HG03095 (cell line): ENCODE data around the gene CFHR2.
"Not testable (repeated sequence)": the region's sequence is repeated elsewhere in the genome, so short reads cannot be mapped to it uniquely, and the experiment has no call there.

Source experiments
- ATAC-seq: cut with Tn5 transposase; IDR thresholded peaks from one replicate; pipeline ENCODE4 v1.9.1; 2021; ENCODE audit warnings: moderate library complexity; ENCODE audit not compliant: unreplicated experiment

Gene CFHR2

DNA sequence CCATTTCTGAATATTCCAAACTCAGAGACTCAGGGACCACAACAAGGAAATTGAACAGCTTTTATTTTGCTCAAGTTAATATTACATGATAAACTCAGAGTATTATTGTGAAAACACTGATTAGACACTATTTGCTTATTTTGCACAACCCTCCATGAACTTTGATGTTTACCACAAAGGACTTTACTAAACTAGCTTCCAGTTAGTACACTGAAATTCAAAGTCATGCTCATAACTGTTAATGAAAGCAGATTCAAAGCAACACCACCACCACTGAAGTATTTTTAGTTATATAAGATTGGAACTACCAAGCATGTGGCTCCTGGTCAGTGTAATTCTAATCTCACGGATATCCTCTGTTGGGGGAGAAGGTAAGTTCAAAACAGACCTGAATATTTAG lies at the start of gene CFHR2:
Gene CFHR2, plus strand, starts transcription at position 171 of the 400 bp plus-strand sequence. Its CDS starts 143 bp downstream, at position 314.
- not testable (repeated sequence) for ATAC-seq

- no peak for ATAC-seq
Observed at GRCh38 chr1:196896355-196896754, 47.2 kb upstream of the CFHR2 start.

GRCh38 chr1:196897158-196897828 lies 46.2 kb upstream of the CFHR2 start:
- no peak for ATAC-seq

DNA sequence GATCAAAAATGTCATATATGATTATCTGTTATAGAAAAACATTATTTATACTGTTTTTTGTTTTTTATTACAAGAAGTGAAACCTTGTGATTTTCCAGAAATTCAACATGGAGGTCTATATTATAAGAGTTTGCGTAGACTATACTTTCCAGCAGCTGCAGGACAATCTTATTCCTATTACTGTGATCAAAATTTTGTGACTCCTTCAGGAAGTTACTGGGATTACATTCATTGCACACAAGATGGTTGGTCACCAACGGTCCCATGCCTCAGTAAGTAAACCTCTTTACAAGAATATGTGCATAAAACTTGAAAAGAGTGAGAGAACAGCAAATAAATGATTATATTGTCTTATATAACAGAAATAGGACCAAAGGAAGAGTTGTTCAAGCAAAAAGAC lies 41.2 kb upstream of the CFHR2 start:
- no peak for ATAC-seq

DNA sequence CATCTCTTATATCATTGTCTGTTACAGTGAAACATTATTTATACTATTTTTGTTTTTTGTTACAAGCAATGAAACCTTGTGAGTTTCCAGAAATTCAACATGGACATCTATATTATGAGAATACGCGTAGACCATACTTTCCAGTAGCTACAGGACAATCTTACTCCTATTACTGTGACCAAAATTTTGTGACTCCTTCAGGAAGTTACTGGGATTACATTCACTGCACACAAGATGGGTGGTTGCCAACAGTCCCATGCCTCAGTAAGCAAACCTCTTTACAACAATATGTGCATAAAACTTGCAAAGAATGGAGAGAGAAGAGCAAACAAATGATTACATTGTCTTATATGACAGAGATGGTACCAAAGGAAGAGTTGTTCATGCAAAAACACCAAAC lies 33.3 kb upstream of the CFHR2 start:
- ATAC-seq: no peak

DNA sequence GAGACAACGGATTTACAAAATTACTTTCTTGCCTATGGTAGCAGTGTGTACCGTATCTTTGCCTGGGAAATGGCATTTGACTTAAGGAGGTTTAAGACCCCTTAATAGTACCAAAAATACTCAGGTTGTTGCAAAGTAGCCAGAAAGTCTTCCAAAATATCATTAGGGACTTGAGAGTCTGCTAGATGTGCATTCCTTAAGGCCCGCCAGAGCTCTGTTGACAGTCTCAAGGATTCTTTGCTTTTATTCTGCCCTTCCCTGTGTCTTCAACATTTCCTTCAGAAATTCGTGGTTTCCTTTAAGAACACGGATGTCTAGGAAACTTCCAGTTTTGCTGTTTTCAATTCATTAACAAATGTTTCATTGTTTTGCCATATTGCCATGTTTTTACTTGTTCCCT lies 31.3 kb upstream of the CFHR2 start:
- not testable (repeated sequence) for ATAC-seq

DNA sequence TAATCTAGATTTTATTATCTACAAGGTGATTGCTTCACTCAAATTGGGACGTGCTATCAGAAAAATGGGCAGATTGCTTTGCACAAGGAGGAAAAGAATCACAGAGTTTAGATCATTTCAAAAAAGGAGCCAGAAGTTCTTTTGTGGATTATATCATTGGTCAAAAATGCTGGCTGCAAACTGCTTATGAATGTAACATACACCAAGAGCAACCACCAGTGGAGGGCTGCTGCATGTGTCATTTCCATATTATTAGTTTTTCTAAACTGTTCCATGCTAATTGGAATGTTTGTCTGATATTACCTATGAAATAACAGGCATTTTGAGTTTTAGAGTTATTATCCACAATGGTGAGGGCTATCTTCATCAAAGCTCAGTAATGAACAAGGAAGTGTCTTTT lies 16.7 kb upstream of the CFHR2 start:
- not testable (repeated sequence) for ATAC-seq

DNA sequence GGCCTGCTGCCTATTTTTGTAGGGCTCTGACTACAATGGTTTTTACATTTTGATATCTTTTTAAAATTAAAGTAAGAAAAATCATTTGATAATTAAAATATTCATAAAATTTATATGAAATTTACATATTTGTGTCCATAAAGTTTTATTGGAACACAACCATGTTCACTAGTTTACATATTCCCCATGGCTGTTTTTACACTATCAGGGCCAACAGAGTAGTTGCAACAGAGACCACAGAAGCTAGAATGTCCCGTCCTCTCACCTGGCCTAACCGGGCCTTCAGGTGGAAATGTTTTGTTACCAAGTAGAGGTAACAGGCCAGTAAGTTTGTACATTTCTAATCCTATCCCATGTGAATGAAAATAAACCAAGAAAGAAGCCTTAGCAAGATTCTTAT lies 10.7 kb upstream of the CFHR2 start:
- not testable (repeated sequence) for ATAC-seq

DNA sequence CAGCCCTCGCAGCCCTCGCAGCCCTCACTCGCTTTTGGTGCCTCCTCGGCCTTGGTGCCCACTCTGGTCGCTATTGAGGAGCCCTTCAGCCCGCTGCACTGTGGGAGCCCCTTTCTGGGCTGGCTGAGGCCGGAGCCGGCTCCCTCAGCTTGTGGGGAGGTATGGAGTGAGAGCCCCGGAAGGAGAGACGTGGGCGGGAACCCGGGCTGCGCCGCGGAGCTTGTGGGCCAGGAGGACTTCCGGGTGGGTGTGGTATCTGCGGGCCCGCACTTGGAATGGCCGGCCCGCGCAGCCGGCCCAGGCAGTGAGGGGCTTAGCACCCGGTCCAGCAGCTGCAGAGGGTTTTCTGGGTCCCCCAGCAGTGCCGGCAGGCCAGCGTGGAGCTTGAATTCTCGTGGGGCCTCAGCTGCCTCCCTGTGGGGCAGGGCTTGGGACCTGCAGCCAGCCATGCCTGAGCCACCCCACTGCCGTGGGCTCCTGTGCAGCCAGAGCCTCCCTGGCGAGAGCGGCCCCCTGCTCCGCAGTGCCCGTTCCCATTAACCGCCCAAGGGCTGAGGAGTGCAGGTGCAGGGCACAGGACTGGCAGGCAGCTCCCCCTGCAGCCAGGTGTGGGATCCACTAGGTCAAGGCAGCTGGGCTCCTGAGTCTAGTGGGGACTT lies 9.9 kb upstream of the CFHR2 start:
- no peak for ATAC-seq

DNA sequence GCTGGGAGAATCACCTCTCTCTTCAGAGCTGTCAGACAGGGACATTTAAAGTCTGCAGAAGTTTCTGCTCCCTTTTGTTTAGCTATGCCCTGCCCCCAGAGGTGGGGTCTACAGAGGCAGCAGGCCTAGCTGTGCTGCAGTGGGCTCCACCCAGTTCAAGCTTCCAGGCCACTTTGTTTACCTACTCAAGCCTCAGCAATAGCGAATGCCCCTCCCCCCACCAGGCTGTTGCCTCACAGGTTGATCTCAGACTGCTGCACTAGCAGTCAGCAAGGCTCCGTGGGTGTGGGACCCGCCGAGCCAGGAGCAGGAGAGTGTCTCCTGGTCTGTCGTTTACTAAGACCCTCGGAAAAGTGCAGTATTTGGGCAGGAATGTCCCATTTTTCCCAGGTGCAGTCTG lies 2.1 kb upstream of the CFHR2 start:
- ATAC-seq: not testable (repeated sequence)

DNA sequence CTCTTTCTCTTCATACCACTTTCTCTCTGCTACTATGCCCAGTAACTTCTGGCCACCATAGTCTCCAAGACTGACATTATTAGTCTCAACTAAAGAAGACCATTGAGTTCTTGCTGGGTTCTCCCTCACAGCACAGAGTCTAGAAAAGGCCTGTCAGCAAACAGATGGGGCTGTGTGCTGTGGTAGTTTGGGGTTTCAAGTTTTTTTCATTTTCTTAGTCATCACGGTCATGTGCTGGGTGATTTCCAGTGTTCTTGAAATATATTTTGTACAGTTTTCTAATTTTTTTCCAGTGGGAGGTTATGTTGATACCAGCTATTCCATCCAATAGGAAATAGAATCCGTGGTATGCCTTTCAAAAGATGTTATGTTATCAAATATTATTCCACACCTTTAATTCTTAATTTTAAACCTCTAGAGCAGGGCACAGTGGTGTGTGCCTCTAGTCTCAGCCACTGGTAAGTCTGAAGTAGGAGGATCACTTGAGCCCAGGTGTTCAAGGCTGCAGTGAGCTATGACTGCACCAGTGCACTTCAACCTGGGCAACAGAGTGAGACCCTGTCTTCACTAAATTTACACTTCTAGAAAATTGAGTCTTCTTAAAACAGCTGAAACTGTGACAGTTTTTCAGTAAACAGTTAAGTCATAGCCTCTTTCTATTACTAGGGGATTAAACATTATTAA lies 8.3 kb downstream of the CFHR2 start:
- peak; percentile 84 for ATAC-seq

DNA sequence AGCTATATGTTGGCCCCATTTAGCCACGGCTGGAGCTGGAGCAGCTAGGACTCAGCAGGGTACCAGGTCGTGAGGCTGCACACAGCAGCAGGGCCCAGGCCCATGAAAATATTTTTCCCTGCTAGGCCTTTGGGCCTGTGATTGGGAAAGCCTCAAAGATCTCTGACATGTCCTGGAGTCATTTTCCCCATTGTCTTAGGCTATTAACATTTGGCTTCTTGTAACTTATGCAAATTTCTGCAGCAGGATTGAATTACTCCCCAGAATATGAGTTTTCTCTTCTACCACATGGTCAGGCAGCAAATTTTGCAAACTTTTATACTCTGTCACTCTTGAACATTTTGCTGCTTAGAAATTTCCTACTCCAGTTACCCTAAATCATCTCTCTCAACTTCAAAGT lies 11.2 kb downstream of the CFHR2 start:
- no peak for ATAC-seq

DNA sequence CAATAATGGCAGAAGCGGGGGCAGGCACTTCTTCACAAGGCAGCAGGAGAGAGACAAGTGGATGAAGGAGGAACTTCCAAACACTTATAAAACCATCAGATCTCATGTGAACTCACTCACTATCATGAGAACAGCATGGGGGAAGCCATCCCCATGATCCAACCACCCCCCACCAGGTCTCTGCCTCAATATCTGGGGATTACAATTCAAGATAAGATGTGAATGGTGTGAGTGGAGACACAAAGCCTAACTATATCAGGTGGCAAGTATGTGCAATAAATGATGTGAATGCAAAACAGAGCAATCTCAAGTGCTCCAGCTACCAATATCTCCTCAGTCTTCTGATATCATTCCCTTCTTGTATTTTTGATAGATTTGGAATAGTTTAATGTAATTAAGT lies 12.4 kb downstream of the CFHR2 start:
- no peak for ATAC-seq

DNA sequence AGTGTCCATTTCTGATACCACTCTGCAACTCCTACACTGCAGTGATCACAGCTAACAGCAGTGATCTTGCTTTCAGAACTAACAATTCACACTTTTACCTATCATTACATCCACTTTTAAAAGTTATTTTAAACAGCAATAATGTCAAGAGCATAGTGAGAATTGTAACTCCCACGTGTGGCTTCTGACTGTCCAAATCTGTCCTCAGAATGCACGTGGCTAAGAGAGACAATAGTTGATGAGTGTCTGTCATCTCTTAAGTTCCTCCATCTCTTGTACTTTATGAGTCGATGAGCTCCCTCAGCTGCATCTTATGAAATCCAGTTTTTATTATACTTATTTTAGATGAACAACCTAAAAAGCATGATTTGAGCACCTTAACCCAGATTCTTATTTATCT lies 17.3 kb downstream of the CFHR2 start:
- peak; percentile 80 for ATAC-seq

GRCh38 chr1:196970182-196970581 lies 26.6 kb downstream of the CFHR2 start:
- ATAC-seq: no peak

DNA sequence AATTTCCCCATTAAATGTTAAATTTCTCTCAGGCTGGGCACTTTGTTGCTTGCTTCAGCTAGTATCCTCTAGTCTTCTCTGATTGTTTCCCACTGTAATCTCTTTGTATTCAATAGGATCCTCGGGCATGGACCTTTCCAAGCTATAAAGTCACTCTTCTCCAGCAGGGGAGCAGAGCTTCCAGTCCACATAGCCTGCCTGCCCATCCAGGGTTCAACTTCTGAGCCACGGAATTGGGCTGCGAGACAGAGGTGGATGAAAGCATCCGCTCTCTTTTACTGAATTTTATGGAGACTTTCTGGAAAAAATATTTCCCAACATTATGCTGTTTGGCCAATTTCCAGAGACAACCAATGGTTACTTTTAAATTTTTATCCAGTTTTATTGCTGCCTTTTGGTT lies 32.7 kb downstream of the CFHR2 start:
- ATAC-seq: no peak

GRCh38 chr1:196977278-196977677 lies 33.7 kb downstream of the CFHR2 start, which contains the start of gene CFHR5:
CFHR5 (plus strand) TSS chr1:196977556; CDS start chr1:196977665, 109 bp downstream.
- no peak for ATAC-seq

GRCh38 chr1:196980859-196981258 lies 37.3 kb downstream of the CFHR2 start:
- no peak for ATAC-seq

- not testable (repeated sequence) for ATAC-seq
Observed at GRCh38 chr1:196982247-196982646, 38.7 kb downstream of the CFHR2 start.

- not testable (repeated sequence) for ATAC-seq
Observed at GRCh38 chr1:196991919-196992651, 48.5 kb downstream of the CFHR2 start.

DNA sequence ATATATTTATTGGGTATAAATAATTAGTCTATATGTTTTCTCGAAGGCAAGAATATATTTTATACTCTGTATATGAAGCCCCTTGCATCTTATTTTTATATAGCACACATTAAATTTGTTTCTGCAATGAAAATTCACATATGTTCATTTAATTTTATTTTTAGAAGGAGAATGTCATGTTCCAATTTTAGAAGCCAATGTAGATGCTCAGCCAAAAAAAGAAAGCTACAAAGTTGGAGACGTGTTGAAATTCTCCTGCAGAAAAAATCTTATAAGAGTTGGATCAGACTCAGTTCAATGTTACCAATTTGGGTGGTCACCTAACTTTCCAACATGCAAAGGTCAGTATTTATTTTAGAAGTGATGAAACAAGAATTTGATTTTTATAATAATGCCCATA lies 50.4 kb downstream of the CFHR2 start:
- ATAC-seq: no peak
